Measurements from ENCODE around the gene COX8A.

DNA sequence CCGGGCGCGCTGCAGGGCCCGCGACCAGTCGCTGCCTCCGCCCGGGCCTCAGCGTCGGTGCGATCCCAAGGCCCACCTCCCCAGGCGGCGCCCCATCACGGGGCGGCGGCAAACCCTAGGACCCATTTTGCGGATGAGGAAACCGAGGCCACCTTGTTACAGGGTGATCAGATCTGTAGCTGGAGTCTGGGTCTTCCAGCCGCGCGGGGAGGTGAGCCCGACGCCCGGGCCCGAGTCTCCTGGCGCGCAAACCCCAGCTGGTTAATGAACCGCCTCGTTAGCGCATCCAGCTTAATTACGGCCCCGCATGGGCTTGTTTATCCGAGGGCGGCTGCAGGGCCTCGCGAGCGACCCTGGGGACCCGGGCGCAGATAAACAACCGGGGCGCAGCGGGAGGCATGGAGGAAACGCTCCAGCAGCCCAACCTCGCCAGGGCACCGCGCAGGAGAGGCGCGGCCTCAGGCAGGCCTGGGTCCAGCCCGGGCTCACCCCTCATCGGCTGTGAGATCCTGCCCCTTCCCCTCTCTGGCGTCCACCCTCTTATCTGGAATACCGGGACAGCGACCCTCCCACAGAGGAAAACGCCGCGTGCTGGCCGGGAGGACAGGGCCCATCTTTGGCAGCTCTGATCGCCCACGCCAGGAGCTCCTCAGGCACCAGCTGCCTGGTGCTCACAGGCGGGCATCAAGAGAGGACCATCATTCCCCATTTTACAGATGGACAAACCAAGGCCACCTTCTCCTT, 26.5 kb downstream of the COX8A start:
- TF ChIP-seq, protein P1, sequence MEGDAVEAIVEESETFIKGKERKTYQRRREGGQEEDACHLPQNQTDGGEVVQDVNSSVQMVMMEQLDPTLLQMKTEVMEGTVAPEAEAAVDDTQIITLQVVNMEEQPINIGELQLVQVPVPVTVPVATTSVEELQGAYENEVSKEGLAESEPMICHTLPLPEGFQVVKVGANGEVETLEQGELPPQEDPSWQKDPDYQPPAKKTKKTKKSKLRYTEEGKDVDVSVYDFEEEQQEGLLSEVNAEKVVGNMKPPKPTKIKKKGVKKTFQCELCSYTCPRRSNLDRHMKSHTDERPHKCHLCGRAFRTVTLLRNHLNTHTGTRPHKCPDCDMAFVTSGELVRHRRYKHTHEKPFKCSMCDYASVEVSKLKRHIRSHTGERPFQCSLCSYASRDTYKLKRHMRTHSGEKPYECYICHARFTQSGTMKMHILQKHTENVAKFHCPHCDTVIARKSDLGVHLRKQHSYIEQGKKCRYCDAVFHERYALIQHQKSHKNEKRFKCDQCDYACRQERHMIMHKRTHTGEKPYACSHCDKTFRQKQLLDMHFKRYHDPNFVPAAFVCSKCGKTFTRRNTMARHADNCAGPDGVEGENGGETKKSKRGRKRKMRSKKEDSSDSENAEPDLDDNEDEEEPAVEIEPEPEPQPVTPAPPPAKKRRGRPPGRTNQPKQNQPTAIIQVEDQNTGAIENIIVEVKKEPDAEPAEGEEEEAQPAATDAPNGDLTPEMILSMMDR (IDR thresholded peaks at IDR 0.05): no peak
- no peak for TF ChIP-seq POLR2A (IDR thresholded peaks at IDR 0.05)

Measured in uterus (tissue), 2 donors.